ENCODE results near the gene ILKAP.

The ILKAP gene

DNA sequence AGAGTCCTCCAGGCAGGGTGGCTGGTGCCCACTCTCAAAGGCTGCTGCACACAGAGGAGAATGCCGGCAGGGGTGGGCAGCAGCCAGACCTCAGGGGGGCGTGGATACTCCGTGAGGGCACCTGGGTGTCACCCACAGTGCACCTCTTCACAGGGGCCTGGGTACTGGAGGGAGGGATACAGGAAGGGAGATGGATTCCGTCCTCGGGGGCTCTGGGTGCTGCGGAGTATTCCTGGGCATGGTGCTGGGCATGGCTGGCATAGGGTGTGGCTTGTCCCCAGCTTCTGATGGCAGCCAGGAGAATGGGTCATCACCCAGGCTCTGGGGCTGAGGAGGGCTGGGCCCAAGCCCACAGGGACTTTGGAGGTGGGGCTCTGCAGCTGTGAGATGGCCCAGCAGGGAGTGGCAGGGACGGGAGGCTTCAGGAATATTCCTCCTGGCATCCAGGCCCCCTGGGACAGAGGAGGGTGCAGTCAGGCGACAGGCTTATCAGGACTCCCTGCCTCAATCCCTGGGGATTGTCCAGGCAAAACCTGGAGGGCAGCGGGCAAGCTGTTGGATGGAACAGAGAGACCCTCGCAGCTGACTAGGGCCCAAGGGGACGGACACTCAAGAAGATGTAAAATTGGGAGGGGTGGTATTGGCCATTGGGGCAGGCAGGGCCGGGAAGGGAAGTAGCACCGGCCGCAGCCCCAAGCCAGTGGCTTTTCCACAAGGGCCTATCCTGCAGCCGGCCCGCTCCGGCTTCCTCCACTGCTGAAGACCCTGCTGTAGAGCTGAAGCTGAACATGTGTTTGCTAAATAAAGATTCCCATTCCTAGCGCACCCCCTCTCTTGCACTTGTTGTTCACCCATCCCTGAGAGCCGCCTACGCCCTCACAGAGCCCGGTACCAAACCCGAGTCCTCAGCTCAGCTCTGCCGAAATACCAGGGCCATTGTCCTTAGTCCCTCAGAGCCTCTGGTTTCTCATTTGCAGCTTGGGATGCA is 70.7 kb downstream of the ILKAP start:
- Histone ChIP-seq H4K20me1 (ENCODE audit: low read depth, low read length) (no peaks in the 10 kb centered on the region), H3K27me3 (ENCODE audit: low read length) (no peaks in the 10 kb centered on the region), H3K79me2 (ENCODE audit: insufficient read depth, low read length) (no peaks in the 10 kb centered on the region), H3K9ac (ENCODE audit: low read length) (no peak overlapping the region), H3K36me3 (ENCODE audit: low read length) (no peaks in the 10 kb centered on the region), H3K27ac (ENCODE audit: low read depth, low read length) (no peak overlapping the region), H3K4me2 (ENCODE audit: low read depth, low read length, poor library complexity, severe bottlenecking) (no peak overlapping the region), H3K9me3 (ENCODE audit: insufficient read depth, low read length) (no peaks in the 10 kb centered on the region), H3K4me3 (ENCODE audit: insufficient read depth, low read length, poor library complexity, severe bottlenecking) (no peak overlapping the region), H2AFZ (ENCODE audit: low read depth, low read length, severe bottlenecking) (no peak overlapping the region), H3K9me2 (replicated peaks; ENCODE audit: insufficient read depth, low read length) (no peaks in the 10 kb centered on the region), H3F3A (ENCODE audit: insufficient read depth) (no peaks in the 10 kb centered on the region)
- TF ChIP-seq, protein P1, sequence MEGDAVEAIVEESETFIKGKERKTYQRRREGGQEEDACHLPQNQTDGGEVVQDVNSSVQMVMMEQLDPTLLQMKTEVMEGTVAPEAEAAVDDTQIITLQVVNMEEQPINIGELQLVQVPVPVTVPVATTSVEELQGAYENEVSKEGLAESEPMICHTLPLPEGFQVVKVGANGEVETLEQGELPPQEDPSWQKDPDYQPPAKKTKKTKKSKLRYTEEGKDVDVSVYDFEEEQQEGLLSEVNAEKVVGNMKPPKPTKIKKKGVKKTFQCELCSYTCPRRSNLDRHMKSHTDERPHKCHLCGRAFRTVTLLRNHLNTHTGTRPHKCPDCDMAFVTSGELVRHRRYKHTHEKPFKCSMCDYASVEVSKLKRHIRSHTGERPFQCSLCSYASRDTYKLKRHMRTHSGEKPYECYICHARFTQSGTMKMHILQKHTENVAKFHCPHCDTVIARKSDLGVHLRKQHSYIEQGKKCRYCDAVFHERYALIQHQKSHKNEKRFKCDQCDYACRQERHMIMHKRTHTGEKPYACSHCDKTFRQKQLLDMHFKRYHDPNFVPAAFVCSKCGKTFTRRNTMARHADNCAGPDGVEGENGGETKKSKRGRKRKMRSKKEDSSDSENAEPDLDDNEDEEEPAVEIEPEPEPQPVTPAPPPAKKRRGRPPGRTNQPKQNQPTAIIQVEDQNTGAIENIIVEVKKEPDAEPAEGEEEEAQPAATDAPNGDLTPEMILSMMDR (IDR thresholded peaks at IDR 0.05; ENCODE audit: insufficient read depth, low read length, poor library complexity, severe bottlenecking) = no peak
- TF ChIP-seq EZH2phosphoT487 (conservative IDR thresholded peaks at IDR 0.05; ENCODE audit: low read length) = no peak

DNA sequence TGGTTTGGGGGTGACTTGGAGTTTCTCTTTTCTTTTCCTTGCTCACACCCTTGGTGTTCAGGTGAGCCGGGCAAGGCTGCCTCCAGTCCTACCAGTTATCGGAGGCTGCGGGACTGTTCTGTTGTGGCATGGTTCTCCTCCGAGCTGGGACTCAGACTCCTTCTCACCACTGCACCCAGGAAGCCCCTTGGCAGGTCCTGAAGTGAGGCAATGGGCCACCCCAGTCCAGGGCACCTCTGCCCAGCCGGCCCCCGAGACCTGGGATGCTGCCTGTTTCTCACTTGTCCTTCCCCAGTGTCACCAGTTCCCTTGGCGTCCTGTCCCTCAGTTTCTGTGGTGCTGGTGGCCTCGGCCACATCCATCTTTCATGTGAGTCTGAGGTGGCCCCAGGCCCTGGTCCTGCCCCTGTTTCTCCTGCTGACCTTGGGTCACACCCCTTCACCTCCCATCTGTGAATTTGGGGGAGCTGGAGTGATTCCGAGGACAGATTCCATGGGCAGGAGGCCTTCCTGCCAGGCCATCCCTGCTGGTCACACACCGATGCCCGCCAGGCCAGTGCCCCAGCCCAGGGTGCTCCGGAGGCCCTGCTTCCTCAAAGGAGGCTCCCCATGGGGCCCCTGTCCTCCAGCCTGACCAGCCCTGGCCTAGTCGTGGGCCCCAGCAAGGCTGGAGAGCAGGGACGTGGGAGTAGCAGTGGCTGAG is 71.6 kb downstream of the ILKAP start:
- no peaks in the 10 kb centered on the region for H3K9me3 ChIP-seq (ENCODE audit: insufficient read depth, low read length)
- no peak overlapping the region for H3K27ac ChIP-seq (ENCODE audit: low read depth, low read length)
- H3K9ac ChIP-seq (ENCODE audit: low read length) = no peak overlapping the region
- no peaks in the 10 kb centered on the region for H3K79me2 ChIP-seq (ENCODE audit: insufficient read depth, low read length)
- no peaks in the 10 kb centered on the region for H4K20me1 ChIP-seq (ENCODE audit: low read depth, low read length)
- TF ChIP-seq EZH2phosphoT487 (conservative IDR thresholded peaks at IDR 0.05; ENCODE audit: low read length) = no peak
- TF ChIP-seq, protein P1 (IDR thresholded peaks at IDR 0.05; ENCODE audit: insufficient read depth, low read length, poor library complexity, severe bottlenecking) = no peak
- no peaks in the 10 kb centered on the region for H3K9me2 ChIP-seq (replicated peaks; ENCODE audit: insufficient read depth, low read length)
- no peak overlapping the region for H3K4me2 ChIP-seq (ENCODE audit: low read depth, low read length, poor library complexity, severe bottlenecking)
- H3K36me3 ChIP-seq (ENCODE audit: low read length) = no peaks in the 10 kb centered on the region
- no peak overlapping the region for H3K4me3 ChIP-seq (ENCODE audit: insufficient read depth, low read length, poor library complexity, severe bottlenecking)
- no peaks in the 10 kb centered on the region for H3F3A ChIP-seq (ENCODE audit: insufficient read depth)
- H3K27me3 ChIP-seq (ENCODE audit: low read length) = no peaks in the 10 kb centered on the region
- no peak overlapping the region for H2AFZ ChIP-seq (ENCODE audit: low read depth, low read length, severe bottlenecking)

DNA sequence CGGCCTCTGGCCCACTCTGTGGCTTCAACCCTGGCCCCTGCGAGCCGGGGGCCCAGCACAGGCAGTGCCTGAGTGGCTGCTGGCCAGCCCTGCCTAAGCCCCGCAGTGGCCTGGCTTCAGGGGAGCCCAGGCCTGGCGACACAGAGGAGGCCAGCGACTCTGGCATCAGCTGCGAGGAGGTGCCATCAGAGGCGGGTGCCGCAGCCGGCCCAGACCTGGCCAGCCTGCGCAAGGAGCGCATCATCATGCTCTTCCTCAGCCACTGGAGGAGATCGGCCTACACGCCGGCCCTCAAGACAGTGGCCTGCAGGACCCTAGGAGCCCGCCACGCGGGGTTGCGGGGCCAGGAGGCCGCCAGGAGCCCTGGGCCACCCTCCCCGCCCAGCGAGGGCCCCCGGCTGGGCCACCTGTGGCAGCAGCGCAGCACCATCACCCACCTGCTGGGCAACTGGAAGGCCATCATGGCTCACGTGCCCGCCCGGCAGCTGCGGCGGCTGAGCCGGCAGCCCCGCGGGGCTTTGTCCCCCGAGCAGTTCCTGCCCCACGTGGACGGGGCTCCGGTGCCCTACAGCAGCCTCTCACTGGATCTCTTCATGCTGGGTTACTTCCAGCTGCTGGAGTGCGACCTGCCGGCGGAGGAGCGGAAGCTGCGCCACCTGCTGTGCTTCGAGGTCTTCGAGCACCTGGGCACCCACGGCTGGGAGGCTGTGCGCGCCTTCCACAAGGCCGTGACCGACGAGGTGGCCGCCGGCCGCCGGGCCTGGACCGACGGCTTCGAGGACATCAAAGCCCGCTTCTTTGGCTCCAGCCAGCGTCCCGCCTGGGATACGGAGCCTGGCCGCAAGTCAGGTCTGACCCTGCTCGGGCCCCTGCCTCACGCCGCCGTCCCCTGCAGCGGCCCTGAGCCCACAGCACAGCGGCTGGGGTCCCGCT is 72.5 kb downstream of the ILKAP start:
- H3K4me2 ChIP-seq (ENCODE audit: low read depth, low read length, poor library complexity, severe bottlenecking) = no peak overlapping the region
- no peaks in the 10 kb centered on the region for H3K9me2 ChIP-seq (replicated peaks; ENCODE audit: insufficient read depth, low read length)
- no peak for TF ChIP-seq EZH2phosphoT487 (conservative IDR thresholded peaks at IDR 0.05; ENCODE audit: low read length)
- TF ChIP-seq, protein P1 (IDR thresholded peaks at IDR 0.05; ENCODE audit: insufficient read depth, low read length, poor library complexity, severe bottlenecking) = no peak
- H3K9me3 ChIP-seq (ENCODE audit: insufficient read depth, low read length) = 0 out of 2 replicates have a peak, but pooled peaks cover 4% of the 10 kb centered on the region
- no peaks in the 10 kb centered on the region for H3K79me2 ChIP-seq (ENCODE audit: insufficient read depth, low read length)
- H3K27ac ChIP-seq (ENCODE audit: low read depth, low read length) = no peak overlapping the region
- H3K4me3 ChIP-seq (ENCODE audit: insufficient read depth, low read length, poor library complexity, severe bottlenecking) = no peak overlapping the region
- no peaks in the 10 kb centered on the region for H3K36me3 ChIP-seq (ENCODE audit: low read length)
- no peak overlapping the region for H2AFZ ChIP-seq (ENCODE audit: low read depth, low read length, severe bottlenecking)
- H3K27me3 ChIP-seq (ENCODE audit: low read length) = no peaks in the 10 kb centered on the region
- no peaks in the 10 kb centered on the region for H3F3A ChIP-seq (ENCODE audit: insufficient read depth)
- no peak overlapping the region for H3K9ac ChIP-seq (ENCODE audit: low read length)
- no peaks in the 10 kb centered on the region for H4K20me1 ChIP-seq (ENCODE audit: low read depth, low read length)

Data from SU-DHL-6 (cell line).